Measurements from ENCODE around the gene SMPD3.

- TF ChIP-seq CTCF (conservative IDR thresholded peaks at IDR 0.05 in 1 of 2, IDR thresholded peaks at IDR 0.05 in 1 of 2; ENCODE audit: extremely low read depth in 1 of 2, insufficient read depth in 1 of 2, low read depth in 1 of 2, low read length in 2 of 2) (no peak), EZH2 (IDR thresholded peaks at IDR 0.05; ENCODE audit: borderline replicate concordance, low read length) (no peak)
Observed at GRCh38 chr16:68453816-68454215, 5.5 kb upstream of the SMPD3 start.
